Cardiac muscle cell (in vitro differentiated cells and primary cell): ENCODE results near the gene STAM. TPM values are rescaled to one million over a fixed set of nuclear protein-coding genes. Genes with fewer than 3 reads are reported as not detected.
"Not testable (repeated sequence)": the region's sequence is repeated elsewhere in the genome, so short reads cannot be mapped to it uniquely, and the experiment has no call there.

Experiments used
- DNase-seq, 2 donors: peaks; one replicate each; pipeline versions ENCODE4 v3.0.0 to v3.0.0-alpha.2; 2010 to 2017; ENCODE audit warnings: low read depth in 1 of 2, low spot score in 1 of 2
- H3K27ac ChIP-seq: fragments of 200-600 bp; sonication (generic); 2 replicates; pipeline ENCODE4 v1.5.1; 2016
- H3K27me3 ChIP-seq: fragments of 200-600 bp; sonication (generic); 2 replicates; pipeline ENCODE4 v1.6.0; 2016; ENCODE audit warnings: control low read depth
- H3K36me3 ChIP-seq: fragments of 200-600 bp; sonication (generic); 2 replicates; pipeline ENCODE4 v1.5.1; 2016; ENCODE audit warnings: control low read depth
- H3K4me1 ChIP-seq: fragments of 200-600 bp; sonication (generic); 2 replicates; pipeline ENCODE4 v1.8.1; 2017; ENCODE audit warnings: low read depth, mild to moderate bottlenecking, mixed run types
- H3K4me3 ChIP-seq: fragments of 200-600 bp; sonication (generic); 2 replicates; pipeline ENCODE4 v1.5.1; 2016; ENCODE audit warnings: mild to moderate bottlenecking
- H3K9me3 ChIP-seq: fragments of 200-600 bp; sonication (generic); 2 replicates; pipeline ENCODE4 v1.5.1; 2017; ENCODE audit warnings: low read depth, mild to moderate bottlenecking, control low read depth
- CTCF ChIP-seq: IDR thresholded peaks from 2 replicates; pipeline ENCODE4 v1.5.1; 2012; ENCODE audit warnings: low read depth, mild to moderate bottlenecking, low read length
- polyA plus RNA-seq: library from polyadenylated mRNA; unstranded; fragments of >200 nt; fragmentation: Nextera tagmentation; extraction: Ambion mirVana; gene quantifications from 2 replicates; pipeline ENCODE4 v1.2.1, GENCODE V29; 2016
- total RNA-seq: library from RNA; depleted of rRNA; stranded (reverse); fragments of >200 nt; gene quantifications from 2 replicates; pipeline ENCODE4 v1.2.3, GENCODE V29; 2016

STAM gene
- total and polyA plus RNA-seq, 2 experiments from 2014 or later = 22.7 to 27.6 TPM

- H3K27me3 ChIP-seq = no peaks in the 10 kb centered on the region
- H3K36me3 ChIP-seq = no peaks in the 10 kb centered on the region
- H3K4me3 ChIP-seq = no peak overlapping the region
- no peak overlapping the region for H3K27ac ChIP-seq
- no peak for TF ChIP-seq CTCF
- no peak for DNase-seq
- H3K4me1 ChIP-seq = no peaks in the 10 kb centered on the region
- H3K9me3 ChIP-seq = no peaks in the 10 kb centered on the region
Observed at GRCh38 chr10:17622061-17622460, 21.9 kb upstream of the STAM start.

- Histone ChIP-seq H3K4me3 (no peak overlapping the region), H3K27me3 (no peaks in the 10 kb centered on the region), H3K4me1 (no peaks in the 10 kb centered on the region), H3K36me3 (no peaks in the 10 kb centered on the region), H3K9me3 (no peaks in the 10 kb centered on the region), H3K27ac (no peak overlapping the region)
- no peak for DNase-seq
- TF ChIP-seq CTCF = no peak
Observed at GRCh38 chr10:17624996-17625395, 19.0 kb upstream of the STAM start.

- TF ChIP-seq CTCF = no peak
- no peaks in the 10 kb centered on the region for H3K27me3 ChIP-seq
- H3K4me3 ChIP-seq = no peak overlapping the region
- no peak overlapping the region for H3K27ac ChIP-seq
- no peaks in the 10 kb centered on the region for H3K4me1 ChIP-seq
- no peaks in the 10 kb centered on the region for H3K36me3 ChIP-seq
- no peaks in the 10 kb centered on the region for H3K9me3 ChIP-seq
- no peak for DNase-seq
Observed at GRCh38 chr10:17626656-17627055, 17.3 kb upstream of the STAM start.

- H3K36me3 ChIP-seq, H3K4me3 ChIP-seq, H3K27me3 ChIP-seq, H3K9me3 ChIP-seq, DNase-seq, H3K4me1 ChIP-seq, H3K27ac ChIP-seq: not testable (repeated sequence)
Observed at GRCh38 chr10:17632590-17632989, 11.4 kb upstream of the STAM start.

- Histone ChIP-seq H3K4me1 (no peaks in the 10 kb centered on the region), H3K9me3 (no peaks in the 10 kb centered on the region), H3K27me3 (no peaks in the 10 kb centered on the region), H3K27ac (no peak overlapping the region), H3K4me3 (no peak overlapping the region), H3K36me3 (no peaks in the 10 kb centered on the region)
- DNase-seq = no peak
- TF ChIP-seq CTCF = no peak
Observed at GRCh38 chr10:17633353-17633752, 10.6 kb upstream of the STAM start.

- Histone ChIP-seq H3K27ac (no peak overlapping the region), H3K4me3 (no peak overlapping the region), H3K9me3 (no peaks in the 10 kb centered on the region), H3K36me3 (no peaks in the 10 kb centered on the region), H3K4me1 (no peaks in the 10 kb centered on the region), H3K27me3 (no peaks in the 10 kb centered on the region)
- no peak for DNase-seq
- no peak for TF ChIP-seq CTCF
Observed at GRCh38 chr10:17637869-17638268, 6.1 kb upstream of the STAM start.
